K562 (cell line): ENCODE data around the gene MC3R. TPM values are rescaled to one million over a fixed set of nuclear protein-coding genes. Genes with fewer than 3 reads are reported as not detected.

Experiments used
- ATF6 ChIP-seq: sonication (generic); formaldehyde crosslinking; IDR thresholded peaks from 2 replicates; pipeline ENCODE4 v1.4.0; 2020; ENCODE audit warnings: mild to moderate bottlenecking, missing genetic modification reagents
- CEBPG ChIP-seq, 3 experiments: fragments of 200-800 bp in 1 of 3; sonication (Bioruptor generic) in 1 of 3; sonication (generic) in 1 of 3; formaldehyde crosslinking in 1 of 3; IDR thresholded peaks in 2 of 3; conservative IDR thresholded peaks in 1 of 3; 2 replicates each; pipeline versions ENCODE4 v1.6.1 to v1.8.0; 2016 to 2022; ENCODE audit warnings: missing compliant biosample characterization in 2 of 3, missing genetic modification characterization in 2 of 3, mild to moderate bottlenecking in 1 of 3, missing genetic modification reagents in 1 of 3
- CTCF ChIP-seq, 3 experiments: IDR thresholded peaks in 2 of 3; conservative IDR thresholded peaks in 1 of 3; 2 replicates each; pipeline ENCODE4 v1.5.1; 2011 to 2012; ENCODE audit warnings: low read length in 3 of 3, mild to moderate bottlenecking in 3 of 3, control low read depth in 2 of 3, improper control_type of control experiment in 1 of 3, inconsistent platforms in 1 of 3, low read depth in 1 of 3, mixed read lengths in 1 of 3, moderate library complexity in 1 of 3; ENCODE audit not compliant: insufficient read depth in 2 of 3
- DEAF1 ChIP-seq: fragments of 450-650 bp; formaldehyde crosslinking; IDR thresholded peaks from 2 replicates; pipeline ENCODE4 v1.4.0; 2020; ENCODE audit warnings: mild to moderate bottlenecking, moderate library complexity
- GTF2B ChIP-seq: IDR thresholded peaks from 2 replicates; pipeline ENCODE4 v1.6.1; 2011; ENCODE audit not compliant: insufficient read length; ENCODE audit errors: extremely low read depth
- KAT2B ChIP-seq: IDR thresholded peaks from one replicate; pipeline ENCODE4 v1.6.1; 2012; ENCODE audit warnings: low read depth, mild to moderate bottlenecking, control low read depth, inconsistent platforms, low read length, moderate library complexity
- KLF10 ChIP-seq: fragments of 250-450 bp; sonication (Bioruptor Pico); IDR thresholded peaks from 2 replicates; pipeline ENCODE4 v1.6.1; 2021; ENCODE audit warnings: matching md5 sums
- PREB ChIP-seq: sonication (generic); formaldehyde crosslinking; IDR thresholded peaks from 2 replicates; pipeline ENCODE4 v1.8.1; 2023; ENCODE audit warnings: mild to moderate bottlenecking, missing genetic modification reagents
- YY1 ChIP-seq, 3 experiments: IDR thresholded peaks; 2 replicates each; pipeline ENCODE4 v1.6.1; 2011; ENCODE audit warnings: low read length in 2 of 3, mild to moderate bottlenecking in 2 of 3, moderate library complexity in 2 of 3, borderline replicate concordance in 1 of 3, control low read depth in 1 of 3, low read depth in 1 of 3; ENCODE audit not compliant: insufficient read depth in 3 of 3, insufficient replicate concordance in 2 of 3, control insufficient read depth in 1 of 3, insufficient read length in 1 of 3; ENCODE audit errors: extremely low read depth in 1 of 3
- ZNF124 ChIP-seq: sonication (generic); formaldehyde crosslinking; IDR thresholded peaks from 2 replicates; pipeline ENCODE4 v1.8.1; 2022; ENCODE audit warnings: missing genetic modification reagents
- ZNF140 ChIP-seq: fragments of 250-450 bp; sonication (Bioruptor Pico); IDR thresholded peaks from 2 replicates; pipeline ENCODE4 v1.8.0; 2021; ENCODE audit warnings: moderate library complexity, mild to moderate bottlenecking, inconsistent platforms
- ZNF449 ChIP-seq: fragments of 250-450 bp; sonication (Bioruptor Pico); IDR thresholded peaks from 2 replicates; pipeline ENCODE4 v1.8.0; 2022; ENCODE audit warnings: moderate library complexity, mild to moderate bottlenecking, inconsistent platforms
- polyA plus RNA-seq, 8 experiments: library from polyadenylated mRNA; depleted of rRNA in 4 of 8; stranded (reverse) in 5 of 8; unstranded in 3 of 8; fragments of >200 nt; fragmentation: Nextera tagmentation in 2 of 8; fragmentation: Illumina TruSeq in 1 of 8; extraction: Ambion mirVana in 2 of 8; extraction: Trizol in 1 of 8; gene quantifications; 2 replicates each; pipeline versions ENCODE4 v1.2.1 to v1.2.3, GENCODE V29; 2011 to 2014; ENCODE audit warnings: inconsistent platforms in 1 of 8, missing spikeins in 1 of 8
- total RNA-seq, 7 experiments: library from RNA; depleted of rRNA in 6 of 7; stranded (reverse); fragments of >200 nt in 6 of 7; fragmentation: Illumina TruSeq in 2 of 7; extraction: Trizol in 2 of 7; gene quantifications; 2 replicates each; pipeline versions ENCODE4 v1.2.1 to v1.2.3, GENCODE V29; 2011 to 2021; ENCODE audit warnings: low replicate concordance in 1 of 7

Gene MC3R
- total and polyA plus RNA-seq, 9 of the 15 experiments (the other 6 are each of a cell fraction or from before 2014, with no cell fraction given) = not detected

GRCh38 chr20:56249244-56249955 lies 868 bp downstream of the MC3R start (continued):
- TF ChIP-seq ATF6 = no peak
- TF ChIP-seq ZNF449 = no peak
- peak; percentile 43; the same call in 1 of the 2 replicates for TF ChIP-seq DEAF1
- TF ChIP-seq KLF10 = no peak
- no peak for TF ChIP-seq YY1 (IDR thresholded peaks at IDR 0.05; ENCODE audit: borderline replicate concordance in 1 of 3, control insufficient read depth in 1 of 3, extremely low read depth in 1 of 3, insufficient read depth in 3 of 3, insufficient read length in 1 of 3, insufficient replicate concordance in 2 of 3, low read depth in 1 of 3, low read length in 2 of 3)
- TF ChIP-seq ZNF124 (CRISPR knock-in tag) = no peak
- peak; percentile 76 to 90 (median 83) for TF ChIP-seq CTCF (IDR thresholded peaks at IDR 0.05 in 2 of 3, conservative IDR thresholded peaks at IDR 0.05 in 1 of 3; ENCODE audit: insufficient read depth in 2 of 3, low read depth in 1 of 3, low read length in 3 of 3)
- peak; percentile 85 for TF ChIP-seq CEBPG (CRISPR knock-in tag; IDR thresholded peaks at IDR 0.05)
- TF ChIP-seq CEBPG (tag; conservative IDR thresholded peaks at IDR 0.05 in 1 of 2, IDR thresholded peaks at IDR 0.05 in 1 of 2) = peak; percentile 88 to 97
- TF ChIP-seq GTF2B = no peak
- no peak for TF ChIP-seq KAT2B
- no peak for TF ChIP-seq ZNF140
- no peak for TF ChIP-seq PREB (CRISPR knock-in tag)
